Progenitor cell of endocrine pancreas (in vitro differentiated cells): ENCODE results near the gene INTS14. TPM values are rescaled to one million over a fixed set of nuclear protein-coding genes. Genes with fewer than 3 reads are reported as not detected.

Experiments used
- DNase-seq: peaks from one replicate; pipeline ENCODE4 v3.0.0; 2021; ENCODE audit warnings: low spot score; ENCODE audit not compliant: unreplicated experiment
- H3K27ac Mint-ChIP-seq: 2 replicates; pipeline ENCODE4 v1.8.0; 2021; ENCODE audit warnings: mild to moderate bottlenecking, moderate library complexity, mixed read lengths
- H3K27me3 Mint-ChIP-seq: 2 replicates; pipeline ENCODE4 v1.8.0; 2021; ENCODE audit warnings: mixed read lengths
- H3K36me3 Mint-ChIP-seq: 2 replicates; pipeline ENCODE4 v1.8.0; 2022; ENCODE audit warnings: mixed read lengths; ENCODE audit not compliant: insufficient read depth
- H3K4me1 Mint-ChIP-seq: 2 replicates; pipeline ENCODE4 v1.8.0; 2021; ENCODE audit warnings: low read depth, mixed read lengths
- H3K4me3 Mint-ChIP-seq: 2 replicates; pipeline ENCODE4 v1.8.0; 2021; ENCODE audit warnings: low read depth, mild to moderate bottlenecking, moderate library complexity, mixed read lengths
- H3K9me3 Mint-ChIP-seq: 2 replicates; pipeline ENCODE4 v1.8.0; 2021; ENCODE audit warnings: low read depth, mixed read lengths
- CTCF ChIP-seq: fragments of 200-600 bp; sonication (generic); IDR thresholded peaks from one replicate; pipeline ENCODE4 v1.5.0; 2021; ENCODE audit warnings: antibody characterized with exemption, mild to moderate bottlenecking; ENCODE audit not compliant: unreplicated experiment
- total RNA-seq: library from RNA; stranded (reverse); gene quantifications from 2 replicates; pipeline ENCODE4 v1.2.1, GENCODE V29; 2021

INTS14 gene
- total RNA-seq, 1 donor from 2014 or later = 65.7 TPM

- H3K27me3 Mint-ChIP-seq = peaks cover 4% of the 10 kb centered on the region
- H3K27ac Mint-ChIP-seq = no peak overlapping the region
- no peak for TF ChIP-seq CTCF
Measured at GRCh38 chr15:65631503-65631902, 20.6 kb upstream of the INTS14 start.

GRCh38 chr15:65630760-65631159 lies 19.8 kb upstream of the INTS14 start:
- no peak for TF ChIP-seq CTCF
- peaks cover 5% of the 10 kb centered on the region for H3K4me1 Mint-ChIP-seq
- H3K9me3 Mint-ChIP-seq = no peaks in the 10 kb centered on the region
- H3K27me3 Mint-ChIP-seq = peaks cover 4% of the 10 kb centered on the region
- H3K36me3 Mint-ChIP-seq = no peaks in the 10 kb centered on the region
- no peak for DNase-seq
- H3K4me3 Mint-ChIP-seq = no peak overlapping the region
- no peak overlapping the region for H3K27ac Mint-ChIP-seq

More at GRCh38 chr15:65631503-65631902, 20.6 kb upstream of the INTS14 start:
- DNase-seq = no peak
- H3K4me3 Mint-ChIP-seq = no peak overlapping the region
- no peaks in the 10 kb centered on the region for H3K9me3 Mint-ChIP-seq
- H3K36me3 Mint-ChIP-seq = no peaks in the 10 kb centered on the region
- peaks cover 5% of the 10 kb centered on the region for H3K4me1 Mint-ChIP-seq

- Mint-ChIP-seq H3K36me3 (peaks cover under 1% of the 10 kb centered on the region), H3K4me1 (peaks cover 5% of the 10 kb centered on the region), H3K9me3 (no peaks in the 10 kb centered on the region), H3K27ac (no peak overlapping the region), H3K4me3 (no peak overlapping the region), H3K27me3 (peaks cover 4% of the 10 kb centered on the region)
- TF ChIP-seq CTCF = no peak
- DNase-seq = no peak
Measured at GRCh38 chr15:65629548-65629947, 18.6 kb upstream of the INTS14 start.

- Mint-ChIP-seq H3K4me1 (peaks cover 5% of the 10 kb centered on the region), H3K36me3 (peaks cover 4% of the 10 kb centered on the region), H3K27ac (no peak overlapping the region), H3K4me3 (no peak overlapping the region), H3K9me3 (no peaks in the 10 kb centered on the region), H3K27me3 (no peaks in the 10 kb centered on the region)
- no peak for TF ChIP-seq CTCF
- DNase-seq = no peak
Measured at GRCh38 chr15:65626856-65627255, 15.9 kb upstream of the INTS14 start.

GRCh38 chr15:65623103-65623502 lies 12.2 kb upstream of the INTS14 start:
- TF ChIP-seq CTCF = no peak
- Mint-ChIP-seq H3K9me3 (no peaks in the 10 kb centered on the region), H3K4me3 (no peak overlapping the region), H3K27me3 (no peaks in the 10 kb centered on the region), H3K4me1 (peaks cover 3% of the 10 kb centered on the region), H3K36me3 (peaks cover 4% of the 10 kb centered on the region), H3K27ac (no peak overlapping the region)
- DNase-seq = no peak
